Measurements from ENCODE around the gene LAPTM4A.
"Not testable (repeated sequence)": the region's sequence is repeated elsewhere in the genome, so short reads cannot be mapped to it uniquely, and the experiment has no call there.

The LAPTM4A gene

GRCh38 chr2:20052229-20052851, 912 bp upstream of the LAPTM4A start:
- no peak for TF ChIP-seq CTCF (IDR thresholded peaks at IDR 0.05; ENCODE audit: low read depth, low read length)
- peak overlapping the region; percentile 98 for H3K27ac ChIP-seq
- no peaks in the 10 kb centered on the region; the same call in 1 of the 2 replicates for H3K36me3 ChIP-seq
- no peaks in the 10 kb centered on the region for H3K9me3 ChIP-seq (ENCODE audit: severe bottlenecking)
- no peaks in the 10 kb centered on the region for H3K27me3 ChIP-seq (ENCODE audit: insufficient read depth, low read depth, severe bottlenecking)
- peak overlapping the region; percentile 98 for H3K4me3 ChIP-seq (ENCODE audit: low read depth, low read length)
- DNase-seq = no peak

GRCh38 chr2:20050646-20051531, 539 bp downstream of the LAPTM4A start:
- H3K36me3 ChIP-seq = no peaks in the 10 kb centered on the region; the same call in none of the 2 replicates
- peak overlapping the region; percentile 98 for H3K4me3 ChIP-seq (ENCODE audit: low read depth, low read length)
- no peaks in the 10 kb centered on the region for H3K27me3 ChIP-seq (ENCODE audit: insufficient read depth, low read depth, severe bottlenecking)
- H3K27ac ChIP-seq = peak overlapping the region; percentile 98
- TF ChIP-seq CTCF (IDR thresholded peaks at IDR 0.05; ENCODE audit: low read depth, low read length) = peak; percentile 51
- H3K9me3 ChIP-seq (ENCODE audit: severe bottlenecking) = no peaks in the 10 kb centered on the region
- DNase-seq = peak; percentile 81

- peaks cover 6% of the 10 kb centered on the region for H3K36me3 ChIP-seq
- DNase-seq = peak; percentile 30
- H3K27ac ChIP-seq = peak overlapping the region; percentile 98
- no peaks in the 10 kb centered on the region for H3K27me3 ChIP-seq (ENCODE audit: insufficient read depth, low read depth, severe bottlenecking)
- H3K9me3 ChIP-seq (ENCODE audit: severe bottlenecking) = no peaks in the 10 kb centered on the region
- H3K4me3 ChIP-seq (ENCODE audit: low read depth, low read length) = peak overlapping the region; percentile 98
- no peak for TF ChIP-seq CTCF (IDR thresholded peaks at IDR 0.05; ENCODE audit: low read depth, low read length)
Observed at GRCh38 chr2:20050104-20050645, 1.3 kb downstream of the LAPTM4A start.

GRCh38 chr2:20049637-20050036, 1.8 kb downstream of the LAPTM4A start:
- H3K36me3 ChIP-seq = peaks cover 11% of the 10 kb centered on the region
- no peaks in the 10 kb centered on the region for H3K9me3 ChIP-seq (ENCODE audit: severe bottlenecking)
- DNase-seq = no peak
- H3K4me3 ChIP-seq (ENCODE audit: low read depth, low read length) = peak overlapping the region; percentile 98
- TF ChIP-seq CTCF (IDR thresholded peaks at IDR 0.05; ENCODE audit: low read depth, low read length) = no peak
- H3K27ac ChIP-seq = peak overlapping the region; percentile 98
- no peaks in the 10 kb centered on the region for H3K27me3 ChIP-seq (ENCODE audit: insufficient read depth, low read depth, severe bottlenecking)

- Histone ChIP-seq H3K27ac (peak overlapping the region; percentile 98), H3K4me3 (ENCODE audit: low read depth, low read length) (peak overlapping the region; percentile 98), H3K9me3 (ENCODE audit: severe bottlenecking) (no peaks in the 10 kb centered on the region), H3K36me3 (peaks cover 13% of the 10 kb centered on the region), H3K27me3 (ENCODE audit: insufficient read depth, low read depth, severe bottlenecking) (no peaks in the 10 kb centered on the region)
- no peak for TF ChIP-seq CTCF (IDR thresholded peaks at IDR 0.05; ENCODE audit: low read depth, low read length)
- DNase-seq = no peak
Observed at GRCh38 chr2:20048488-20049448, 2.7 kb downstream of the LAPTM4A start.

GRCh38 chr2:20045712-20046292, 5.6 kb downstream of the LAPTM4A start:
- not testable (repeated sequence) for H3K4me3 ChIP-seq (ENCODE audit: low read depth, low read length); DNase-seq; H3K27ac ChIP-seq; H3K27me3 ChIP-seq (ENCODE audit: insufficient read depth, low read depth, severe bottlenecking); H3K9me3 ChIP-seq (ENCODE audit: severe bottlenecking)
- peaks cover 21% of the 10 kb centered on the region for H3K36me3 ChIP-seq
